Esophagus muscularis mucosa (tissue), 3 donors: ENCODE results near the gene C19orf47.

Experiments used
- POLR2A ChIP-seq: fragments of 450-650 bp; IDR thresholded peaks from one replicate; pipeline ENCODE4 v1.6.1; 2017; ENCODE audit warnings: antibody characterized with exemption, moderate library complexity, mild to moderate bottlenecking, low read depth
- POLR2AphosphoS5 ChIP-seq, 2 donors: sonication (generic); formaldehyde crosslinking; IDR thresholded peaks; one replicate each; pipeline ENCODE4 v1.6.1; 2017; ENCODE audit warnings: antibody characterized with exemption in 2 of 2
- TF ChIP-seq, protein P1 (sequence below), 3 experiments: fragments of 200-600 bp in 2 of 3; fragments of 450-650 bp in 1 of 3; sonication (generic) in 2 of 3; IDR thresholded peaks; one replicate each; pipeline ENCODE4 v1.5.1; 2017 to 2019; ENCODE audit warnings: antibody characterized with exemption in 3 of 3, mild to moderate bottlenecking in 2 of 3, moderate library complexity in 1 of 3

DNA sequence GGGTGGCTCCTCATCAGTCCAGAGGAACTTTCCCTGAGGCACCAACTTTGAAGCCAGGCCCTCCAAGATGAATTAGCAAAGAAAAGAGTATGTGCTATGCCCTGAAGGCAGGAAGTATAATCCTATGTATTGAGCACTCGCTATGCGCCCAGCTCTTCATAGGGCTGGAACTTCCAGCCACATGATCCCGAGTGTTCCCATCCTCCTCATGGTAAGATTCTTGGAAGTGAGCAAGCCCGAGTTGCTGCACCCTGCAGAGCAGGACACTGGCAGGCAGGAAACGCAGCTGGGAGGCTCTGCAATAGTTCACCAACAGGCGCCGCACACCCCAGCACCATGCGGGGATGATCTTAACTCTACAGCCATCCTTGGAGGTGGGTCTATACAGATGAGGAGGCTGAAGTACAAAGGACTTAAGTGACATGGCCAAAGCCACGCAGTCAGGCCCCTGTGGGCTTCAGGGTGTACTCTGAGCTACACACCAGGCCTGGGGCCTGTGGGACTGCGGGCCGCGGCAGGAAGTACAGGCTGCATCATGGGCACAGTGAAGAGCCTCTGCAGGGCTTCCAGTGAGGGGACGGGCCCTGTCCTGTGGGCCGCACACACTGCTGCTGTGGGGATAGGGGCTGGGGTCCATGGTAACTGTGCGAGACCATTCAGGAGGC lies 25.1 kb downstream of the C19orf47 start:
- TF ChIP-seq POLR2A (no peak), POLR2AphosphoS5 (IDR thresholded peaks at IDR 0.05) (no peak)
- TF ChIP-seq, protein P1, sequence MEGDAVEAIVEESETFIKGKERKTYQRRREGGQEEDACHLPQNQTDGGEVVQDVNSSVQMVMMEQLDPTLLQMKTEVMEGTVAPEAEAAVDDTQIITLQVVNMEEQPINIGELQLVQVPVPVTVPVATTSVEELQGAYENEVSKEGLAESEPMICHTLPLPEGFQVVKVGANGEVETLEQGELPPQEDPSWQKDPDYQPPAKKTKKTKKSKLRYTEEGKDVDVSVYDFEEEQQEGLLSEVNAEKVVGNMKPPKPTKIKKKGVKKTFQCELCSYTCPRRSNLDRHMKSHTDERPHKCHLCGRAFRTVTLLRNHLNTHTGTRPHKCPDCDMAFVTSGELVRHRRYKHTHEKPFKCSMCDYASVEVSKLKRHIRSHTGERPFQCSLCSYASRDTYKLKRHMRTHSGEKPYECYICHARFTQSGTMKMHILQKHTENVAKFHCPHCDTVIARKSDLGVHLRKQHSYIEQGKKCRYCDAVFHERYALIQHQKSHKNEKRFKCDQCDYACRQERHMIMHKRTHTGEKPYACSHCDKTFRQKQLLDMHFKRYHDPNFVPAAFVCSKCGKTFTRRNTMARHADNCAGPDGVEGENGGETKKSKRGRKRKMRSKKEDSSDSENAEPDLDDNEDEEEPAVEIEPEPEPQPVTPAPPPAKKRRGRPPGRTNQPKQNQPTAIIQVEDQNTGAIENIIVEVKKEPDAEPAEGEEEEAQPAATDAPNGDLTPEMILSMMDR (IDR thresholded peaks at IDR 0.05) = no peak
